Endothelial cell of umbilical vein (primary cell): ENCODE results near the gene NF2. TPM values are rescaled to one million over a fixed set of nuclear protein-coding genes. Genes with fewer than 3 reads are reported as not detected.

Experiments
- BruUV-seq: library from RNA; stranded (reverse); fragments of 400-500 nt; replicated peaks from 2 replicates; lab custom pipeline; 2021; lab: Mats Ljungman, UMichigan
- CTCF ChIA-PET: fragments of 300-600, 350-600 bp; sonication (Branson Sonifier 250); formaldehyde crosslinking; loops from one replicate; lab custom pipeline; 2021; ENCODE audit warnings: antibody characterized with exemption, inconsistent platforms; lab: Charles Lee
- POLR2A ChIA-PET: fragments of 300-600, 350-600 bp; sonication (Branson Sonifier 250); formaldehyde crosslinking; loops from one replicate; lab custom pipeline; 2021; ENCODE audit warnings: antibody characterized with exemption, inconsistent platforms; lab: Charles Lee
- DNase-seq: peaks from one replicate; pipeline ENCODE4 v3.0.0-alpha.2; 2011; ENCODE audit warnings: low read depth, low spot score
- FAIRE-seq: peaks from 2 replicates; lab custom pipeline; 2011; peaks lifted over from hg19 to GRCh38; lab: Jason Lieb, UNC
- H2AFZ ChIP-seq: 2 replicates; pipeline ENCODE4 v1.6.0; 2012; ENCODE audit warnings: low read depth, low read length, control low read depth, inconsistent platforms
- H3K27ac ChIP-seq: 2 replicates; pipeline ENCODE4 v1.5.1; 2011; ENCODE audit warnings: low read depth, mild to moderate bottlenecking, control low read depth, low read length, moderate library complexity; ENCODE audit not compliant: insufficient read depth
- H3K27me3 ChIP-seq, 2 experiments: 2 replicates each; pipeline versions ENCODE4 v1.6.0 to v1.6.1; 2011; ENCODE audit warnings: low read length in 2 of 2, mixed read lengths in 1 of 2; ENCODE audit not compliant: control insufficient read depth in 2 of 2, insufficient read depth in 2 of 2
- H3K36me3 ChIP-seq, 2 experiments: 2 replicates in 1 of 2; 3 replicates in 1 of 2; pipeline ENCODE4 v1.5.1; 2011; ENCODE audit warnings: low read length in 2 of 2, mild to moderate bottlenecking in 1 of 2, moderate library complexity in 1 of 2; ENCODE audit not compliant: control insufficient read depth in 2 of 2, insufficient read depth in 2 of 2; ENCODE audit errors: extremely low read depth in 1 of 2
- H3K4me1 ChIP-seq: 3 replicates; pipeline ENCODE4 v1.5.1; 2011; ENCODE audit warnings: mild to moderate bottlenecking, low read length; ENCODE audit not compliant: control insufficient read depth, insufficient read depth; ENCODE audit errors: extremely low read depth
- H3K4me2 ChIP-seq: 2 replicates; pipeline ENCODE4 v1.6.1; 2011; ENCODE audit warnings: low read length, control low read depth, mixed read lengths; ENCODE audit not compliant: insufficient read depth
- H3K4me3 ChIP-seq, 3 experiments: fragments of 200-600 bp in 1 of 3; sonication (generic), shearing (Covaris generic) in 1 of 3; replicated peaks in 1 of 3; 2 replicates each; pipeline ENCODE4 v1.5.1; 2011 to 2016; ENCODE audit warnings: control low read depth in 3 of 3, low read length in 3 of 3, mild to moderate bottlenecking in 2 of 3, inconsistent platforms in 1 of 3, low read depth in 1 of 3, moderate library complexity in 1 of 3; ENCODE audit not compliant: insufficient read depth in 1 of 3
- H3K79me2 ChIP-seq: 2 replicates; pipeline ENCODE4 v1.6.0; 2012; ENCODE audit warnings: low read length, inconsistent platforms; ENCODE audit not compliant: control insufficient read depth, insufficient read depth
- H3K9ac ChIP-seq: replicated peaks from 2 replicates; pipeline ENCODE3; 2011; ENCODE audit warnings: low read length, control low read depth; ENCODE audit not compliant: insufficient read depth; ENCODE audit errors: extremely low read depth
- H3K9me1 ChIP-seq: replicated peaks from 3 replicates; pipeline ENCODE4 v1.6.0; 2011; ENCODE audit warnings: mild to moderate bottlenecking, low read length; ENCODE audit not compliant: control insufficient read depth, insufficient read depth; ENCODE audit errors: extremely low read depth
- H3K9me3 ChIP-seq: replicated peaks from 2 replicates; pipeline ENCODE4 v1.5.1; 2012; ENCODE audit warnings: low read length, inconsistent platforms; ENCODE audit not compliant: control insufficient read depth, insufficient read depth
- H4K20me1 ChIP-seq: replicated peaks from 2 replicates; pipeline ENCODE3; 2011; ENCODE audit warnings: mild to moderate bottlenecking, low read length; ENCODE audit not compliant: control insufficient read depth, insufficient read depth; ENCODE audit errors: extremely low read depth
- CTCF ChIP-seq, 2 donors: IDR thresholded peaks; 1 replicate in 1 of 2; 2 replicates in 1 of 2; pipeline ENCODE4 v1.5.1; 2011; ENCODE audit warnings: low read length in 2 of 2, mild to moderate bottlenecking in 2 of 2, moderate library complexity in 2 of 2, control low read depth in 1 of 2, inconsistent platforms in 1 of 2, low read depth in 1 of 2; ENCODE audit not compliant: insufficient read depth in 1 of 2; ENCODE audit errors: extremely low read depth in 1 of 2
- EZH2 ChIP-seq: IDR thresholded peaks from 2 replicates; pipeline ENCODE4 v1.6.1; 2012; ENCODE audit warnings: borderline replicate concordance, low read depth, mild to moderate bottlenecking, moderate library complexity, low read length, inconsistent platforms; ENCODE audit not compliant: severe bottlenecking
- FOS ChIP-seq: IDR thresholded peaks from 2 replicates; pipeline ENCODE4 v1.6.1; 2011; ENCODE audit warnings: mild to moderate bottlenecking, low read length, moderate library complexity, borderline replicate concordance; ENCODE audit not compliant: insufficient read depth
- GATA2 ChIP-seq: IDR thresholded peaks from 2 replicates; pipeline ENCODE4 v1.7.0; 2011; ENCODE audit warnings: low read depth, mild to moderate bottlenecking, moderate library complexity, mixed read lengths, low read length; ENCODE audit not compliant: insufficient read length, insufficient read depth
- JUN ChIP-seq: IDR thresholded peaks from 2 replicates; pipeline ENCODE4 v1.6.1; 2011; ENCODE audit warnings: borderline replicate concordance, low read depth; ENCODE audit not compliant: insufficient read length, insufficient read depth
- MAX ChIP-seq: IDR thresholded peaks from 2 replicates; pipeline ENCODE4 v1.6.1; 2011; ENCODE audit not compliant: insufficient read depth, insufficient read length
- MYC ChIP-seq: IDR thresholded peaks from one replicate; pipeline ENCODE4 v1.6.1; 2011; ENCODE audit warnings: mild to moderate bottlenecking, low read depth, low read length
- POLR2A ChIP-seq: IDR thresholded peaks from 2 replicates; pipeline ENCODE4 v1.6.1; 2012; ENCODE audit warnings: low read depth, mild to moderate bottlenecking, control low read depth, low read length
- POLR2AphosphoS5 ChIP-seq: IDR thresholded peaks from 2 replicates; pipeline ENCODE4 v1.6.1; 2012; ENCODE audit warnings: low read depth, mild to moderate bottlenecking, control low read depth, low read length, moderate library complexity; ENCODE audit not compliant: insufficient read depth
- dilution Hi-C: fragments of 300-500 bp; cut with MboI; formaldehyde crosslinking; loops from one replicate; pipeline ENCODE4 v1.15.0; 2019; ENCODE audit warnings: low sequenced_read_pairs; ENCODE audit not compliant: extremely low pct_ligation_motif_present
- intact Hi-C: fragments of 100-400 bp; cut with micrococcal nuclease; formaldehyde crosslinking; loops from one replicate; pipeline ENCODE4 v1.10.0; 2022
- polyA plus RNA-seq, 4 experiments: library from polyadenylated mRNA; depleted of rRNA in 3 of 4; stranded (reverse) in 3 of 4; unstranded in 1 of 4; fragments of >200 nt; gene quantifications; 2 replicates each; pipeline versions ENCODE4 v1.2.1 to v1.2.3, GENCODE V29; 2011 to 2012; ENCODE audit warnings: missing spikeins in 1 of 4
- total RNA-seq: library from RNA; stranded (reverse); gene quantifications from 2 replicates; pipeline ENCODE4 v1.2.3, GENCODE V29; 2021

The NF2 gene
- total and polyA plus RNA-seq, 2 donors (not counting 3 experiments of a cell fraction or from before 2014, with no cell fraction given), result 27.8 to 115 TPM

GRCh38 chr22:29632672-29633071, 29.2 kb downstream of the NF2 start:
- BruUV-seq, result no TSS peak
- peaks cover 81% of the 10 kb centered on the region for H3K79me2 ChIP-seq
- DNase-seq (no peak), FAIRE-seq (no peak)
- no peak overlapping the region for H3K4me3 ChIP-seq
- intact Hi-C loops (no loop called here), dilution Hi-C loops (no loop called here)
- H3K27ac ChIP-seq, result peak overlapping the region; percentile 85
- H3K9ac ChIP-seq, result no peak overlapping the region
- TF ChIP-seq JUN (no peak), GATA2 (no peak), POLR2A (no peak), FOS (no peak), EZH2 (no peak), CTCF (IDR thresholded peaks at IDR 0.05; ENCODE audit: extremely low read depth in 1 of 2, insufficient read depth in 1 of 2, low read depth in 1 of 2, low read length in 2 of 2) (no peak), MAX (no peak), MYC (no peak), POLR2AphosphoS5 (no peak)
- no peak overlapping the region for H3K4me2 ChIP-seq
- POLR2A ChIA-PET, result no interaction called here
- no peaks in the 10 kb centered on the region for H3K27me3 ChIP-seq
- peaks cover 2 to 3% of the 10 kb centered on the region in 2 experiments for H3K36me3 ChIP-seq
- H2AFZ ChIP-seq, result no peak overlapping the region
- H4K20me1 ChIP-seq, result no peaks in the 10 kb centered on the region
- CTCF ChIA-PET, result no interaction called here
- H3K9me1 ChIP-seq, result no peaks in the 10 kb centered on the region
- H3K9me3 ChIP-seq, result no peaks in the 10 kb centered on the region
- H3K4me1 ChIP-seq, result peaks cover 71% of the 10 kb centered on the region
